ENCODE results near the gene B3GAT1.

The B3GAT1 gene

DNA sequence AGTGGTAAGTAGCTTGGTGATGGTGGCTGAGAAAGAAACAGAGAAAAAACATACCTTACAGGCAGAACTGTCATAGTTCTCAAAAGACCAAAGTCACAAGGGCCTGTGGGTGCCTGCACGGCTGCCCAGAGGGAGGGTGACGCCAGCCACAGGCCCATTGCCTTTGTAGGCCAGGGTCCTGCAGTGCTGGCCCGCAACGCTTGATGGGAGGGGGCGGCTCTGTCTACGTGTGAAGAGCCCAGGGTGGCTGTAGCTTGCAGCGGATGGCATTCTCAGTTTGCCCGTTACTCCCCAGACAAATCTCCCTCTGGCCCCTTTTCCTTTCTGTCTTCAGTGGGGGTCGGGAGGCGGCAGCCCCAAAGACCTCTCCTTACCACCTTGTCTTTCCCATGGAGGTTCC is 24.7 kb upstream of the B3GAT1 start:
- no peaks in the 10 kb centered on the region for H4K20me1 ChIP-seq (ENCODE audit: control insufficient read depth, insufficient read depth, low read depth, low read length)
- no peaks in the 10 kb centered on the region for H3K4me1 ChIP-seq (ENCODE audit: control insufficient read depth, low read length)
- no peak for TF ChIP-seq EZH2phosphoT487 (IDR thresholded peaks at IDR 0.05; ENCODE audit: borderline replicate concordance, low read length)
- TF ChIP-seq, protein P1, sequence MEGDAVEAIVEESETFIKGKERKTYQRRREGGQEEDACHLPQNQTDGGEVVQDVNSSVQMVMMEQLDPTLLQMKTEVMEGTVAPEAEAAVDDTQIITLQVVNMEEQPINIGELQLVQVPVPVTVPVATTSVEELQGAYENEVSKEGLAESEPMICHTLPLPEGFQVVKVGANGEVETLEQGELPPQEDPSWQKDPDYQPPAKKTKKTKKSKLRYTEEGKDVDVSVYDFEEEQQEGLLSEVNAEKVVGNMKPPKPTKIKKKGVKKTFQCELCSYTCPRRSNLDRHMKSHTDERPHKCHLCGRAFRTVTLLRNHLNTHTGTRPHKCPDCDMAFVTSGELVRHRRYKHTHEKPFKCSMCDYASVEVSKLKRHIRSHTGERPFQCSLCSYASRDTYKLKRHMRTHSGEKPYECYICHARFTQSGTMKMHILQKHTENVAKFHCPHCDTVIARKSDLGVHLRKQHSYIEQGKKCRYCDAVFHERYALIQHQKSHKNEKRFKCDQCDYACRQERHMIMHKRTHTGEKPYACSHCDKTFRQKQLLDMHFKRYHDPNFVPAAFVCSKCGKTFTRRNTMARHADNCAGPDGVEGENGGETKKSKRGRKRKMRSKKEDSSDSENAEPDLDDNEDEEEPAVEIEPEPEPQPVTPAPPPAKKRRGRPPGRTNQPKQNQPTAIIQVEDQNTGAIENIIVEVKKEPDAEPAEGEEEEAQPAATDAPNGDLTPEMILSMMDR (IDR thresholded peaks at IDR 0.05; ENCODE audit: low read depth, low read length, poor library complexity, severe bottlenecking): no peak
- H3K9me3 ChIP-seq (ENCODE audit: control insufficient read depth, insufficient read depth, low read length): no peaks in the 10 kb centered on the region
- H3K36me3 ChIP-seq (ENCODE audit: control insufficient read depth, low read length): no peaks in the 10 kb centered on the region
- no peak overlapping the region for H3K4me2 ChIP-seq (ENCODE audit: low read length)
- H3K79me2 ChIP-seq (ENCODE audit: control insufficient read depth, low read length): no peaks in the 10 kb centered on the region
- H3K27ac ChIP-seq (ENCODE audit: low read depth, low read length): no peak overlapping the region
- H3K27me3 ChIP-seq (ENCODE audit: control insufficient read depth, low read length): no peaks in the 10 kb centered on the region
- H3F3A ChIP-seq (ENCODE audit: control insufficient read depth, insufficient read depth): no peaks in the 10 kb centered on the region
- no peaks in the 10 kb centered on the region for H3K9me2 ChIP-seq (replicated peaks; ENCODE audit: control insufficient read depth, low read length)
- H3K4me3 ChIP-seq (ENCODE audit: low read length): no peak overlapping the region

DNA sequence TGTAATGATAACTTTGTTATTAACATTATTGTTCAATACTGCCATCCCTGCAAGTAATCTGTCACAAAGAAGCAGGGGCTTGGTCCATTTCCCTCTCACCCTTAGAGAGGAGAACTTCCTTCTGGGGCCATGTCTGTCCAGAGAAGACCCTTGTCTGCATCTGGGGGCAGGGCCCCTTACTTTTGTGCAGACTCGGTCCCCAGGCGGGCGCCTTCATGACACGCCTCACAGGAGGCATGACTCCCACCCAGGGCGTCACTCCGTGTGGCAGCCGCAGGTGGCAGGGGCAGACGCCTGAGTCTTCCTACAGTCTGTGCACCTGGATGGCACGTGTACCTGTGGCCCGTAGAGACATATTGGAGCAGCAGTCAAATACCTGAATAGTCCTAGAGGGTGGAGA is 21.8 kb upstream of the B3GAT1 start:
- Histone ChIP-seq H3K27ac (ENCODE audit: low read depth, low read length) (no peak overlapping the region), H3K36me3 (ENCODE audit: control insufficient read depth, low read length) (no peaks in the 10 kb centered on the region), H3F3A (ENCODE audit: control insufficient read depth, insufficient read depth) (no peaks in the 10 kb centered on the region), H3K79me2 (ENCODE audit: control insufficient read depth, low read length) (no peaks in the 10 kb centered on the region), H3K4me1 (ENCODE audit: control insufficient read depth, low read length) (no peaks in the 10 kb centered on the region), H3K9me2 (replicated peaks; ENCODE audit: control insufficient read depth, low read length) (no peaks in the 10 kb centered on the region), H4K20me1 (ENCODE audit: control insufficient read depth, insufficient read depth, low read depth, low read length) (no peaks in the 10 kb centered on the region), H3K4me2 (ENCODE audit: low read length) (no peak overlapping the region), H3K9me3 (ENCODE audit: control insufficient read depth, insufficient read depth, low read length) (no peaks in the 10 kb centered on the region), H3K27me3 (ENCODE audit: control insufficient read depth, low read length) (no peaks in the 10 kb centered on the region), H3K4me3 (ENCODE audit: low read length) (no peak overlapping the region)
- no peak for TF ChIP-seq EZH2phosphoT487 (IDR thresholded peaks at IDR 0.05; ENCODE audit: borderline replicate concordance, low read length)
- TF ChIP-seq, protein P1 (IDR thresholded peaks at IDR 0.05; ENCODE audit: low read depth, low read length, poor library complexity, severe bottlenecking): no peak

DNA sequence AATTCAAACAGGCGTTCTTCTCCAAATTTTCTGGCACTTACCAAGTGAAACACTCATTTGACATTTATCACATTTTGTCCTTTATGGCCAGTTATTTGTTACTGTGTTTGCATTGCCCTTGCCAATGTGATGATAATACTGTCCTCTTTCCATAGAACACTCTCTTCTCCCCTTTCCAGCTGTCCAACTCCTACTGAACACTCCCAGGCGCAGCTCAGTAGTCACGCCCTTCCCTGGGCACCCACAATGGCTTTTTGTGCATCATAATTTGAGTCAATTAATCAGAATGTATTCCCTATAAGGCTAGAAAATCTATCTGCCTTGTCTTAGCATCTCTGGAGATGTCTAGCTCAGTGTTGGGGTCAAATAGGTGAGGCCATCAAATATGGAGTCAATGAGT is 21.2 kb upstream of the B3GAT1 start:
- H3F3A ChIP-seq (ENCODE audit: control insufficient read depth, insufficient read depth): no peaks in the 10 kb centered on the region
- H3K36me3 ChIP-seq (ENCODE audit: control insufficient read depth, low read length): no peaks in the 10 kb centered on the region
- H3K9me3 ChIP-seq (ENCODE audit: control insufficient read depth, insufficient read depth, low read length): no peaks in the 10 kb centered on the region
- H4K20me1 ChIP-seq (ENCODE audit: control insufficient read depth, insufficient read depth, low read depth, low read length): no peaks in the 10 kb centered on the region
- H3K27me3 ChIP-seq (ENCODE audit: control insufficient read depth, low read length): no peaks in the 10 kb centered on the region
- no peaks in the 10 kb centered on the region for H3K79me2 ChIP-seq (ENCODE audit: control insufficient read depth, low read length)
- no peak overlapping the region for H3K27ac ChIP-seq (ENCODE audit: low read depth, low read length)
- no peak overlapping the region for H3K4me2 ChIP-seq (ENCODE audit: low read length)
- H3K9me2 ChIP-seq (replicated peaks; ENCODE audit: control insufficient read depth, low read length): no peaks in the 10 kb centered on the region
- TF ChIP-seq, protein P1 (IDR thresholded peaks at IDR 0.05; ENCODE audit: low read depth, low read length, poor library complexity, severe bottlenecking): no peak
- no peak for TF ChIP-seq EZH2phosphoT487 (IDR thresholded peaks at IDR 0.05; ENCODE audit: borderline replicate concordance, low read length)
- no peaks in the 10 kb centered on the region for H3K4me1 ChIP-seq (ENCODE audit: control insufficient read depth, low read length)
- H3K4me3 ChIP-seq (ENCODE audit: low read length): no peak overlapping the region

DNA sequence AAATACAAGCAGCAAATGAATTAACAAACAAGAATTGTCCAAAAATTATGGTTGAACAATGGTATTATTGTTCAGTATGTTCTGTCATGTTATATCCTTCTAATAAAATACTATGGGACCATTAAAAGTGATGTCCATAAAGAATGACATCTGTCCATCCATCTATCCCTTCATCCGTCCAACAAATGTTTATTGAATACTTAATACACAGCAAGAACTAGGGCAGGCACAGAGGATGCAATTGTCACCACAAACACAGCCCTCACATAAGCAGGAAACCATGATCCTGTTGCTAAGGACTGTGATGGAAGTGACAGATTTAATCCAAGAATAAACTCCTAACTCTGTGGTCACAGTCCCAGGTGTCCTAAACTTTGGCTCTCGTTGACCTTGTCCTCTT is 20.7 kb upstream of the B3GAT1 start:
- Histone ChIP-seq H3F3A (ENCODE audit: control insufficient read depth, insufficient read depth) (no peaks in the 10 kb centered on the region), H3K9me2 (replicated peaks; ENCODE audit: control insufficient read depth, low read length) (no peaks in the 10 kb centered on the region), H4K20me1 (ENCODE audit: control insufficient read depth, insufficient read depth, low read depth, low read length) (no peaks in the 10 kb centered on the region), H3K27me3 (ENCODE audit: control insufficient read depth, low read length) (no peaks in the 10 kb centered on the region), H3K4me3 (ENCODE audit: low read length) (no peak overlapping the region), H3K79me2 (ENCODE audit: control insufficient read depth, low read length) (no peaks in the 10 kb centered on the region), H3K27ac (ENCODE audit: low read depth, low read length) (no peak overlapping the region), H3K4me2 (ENCODE audit: low read length) (no peak overlapping the region), H3K9me3 (ENCODE audit: control insufficient read depth, insufficient read depth, low read length) (no peaks in the 10 kb centered on the region), H3K36me3 (ENCODE audit: control insufficient read depth, low read length) (no peaks in the 10 kb centered on the region), H3K4me1 (ENCODE audit: control insufficient read depth, low read length) (no peaks in the 10 kb centered on the region)
- TF ChIP-seq, protein P1 (IDR thresholded peaks at IDR 0.05; ENCODE audit: low read depth, low read length, poor library complexity, severe bottlenecking): no peak
- TF ChIP-seq EZH2phosphoT487 (IDR thresholded peaks at IDR 0.05; ENCODE audit: borderline replicate concordance, low read length): no peak

All from DOHH2 (cell line).